Heart right ventricle (tissue), 16 donors: ENCODE results near the gene DGKH. TPM values are rescaled to one million over a fixed set of nuclear protein-coding genes. Genes with fewer than 3 reads are reported as not detected.

Source experiments
- ATAC-seq, 8 donors: fragments of 200-7000 bp; cut with Tn5 transposase; one replicate each; pipeline ENCODE4 v1.9.1; 2020; ENCODE audit warnings: mild to moderate bottlenecking in 8 of 8, moderate library complexity in 8 of 8, moderate number of reproducible peaks in 1 of 8
- DNase-seq, 2 donors: peaks; one replicate each; pipeline ENCODE4 v3.0.0-alpha.2; 2020
- H3K27ac ChIP-seq, 10 donors: fragments of 200-600 bp; sonication (generic) in 2 of 10; one replicate each; pipeline versions ENCODE4 v1.5.0 to v1.8.0; 2020 to 2022; ENCODE audit warnings: mild to moderate bottlenecking in 3 of 10
- H3K27me3 ChIP-seq, 7 donors: fragments of 200-600 bp; one replicate each; pipeline ENCODE4 v1.8.0; 2021 to 2022; ENCODE audit warnings: mild to moderate bottlenecking in 2 of 7
- H3K36me3 ChIP-seq, 9 donors: fragments of 200-600 bp; sonication (generic) in 1 of 9; one replicate each; pipeline versions ENCODE4 v1.5.0 to v1.8.0; 2020 to 2022; ENCODE audit warnings: mild to moderate bottlenecking in 2 of 9
- H3K4me1 ChIP-seq, 9 donors: fragments of 200-600 bp; sonication (generic) in 1 of 9; one replicate each; pipeline versions ENCODE4 v1.5.0 to v1.8.0; 2020 to 2022; ENCODE audit warnings: mild to moderate bottlenecking in 4 of 9
- H3K4me3 ChIP-seq, 10 donors: fragments of 200-600 bp; sonication (generic) in 2 of 10; one replicate each; pipeline versions ENCODE4 v1.5.0 to v1.8.0; 2020 to 2022; ENCODE audit warnings: mild to moderate bottlenecking in 7 of 10, moderate library complexity in 2 of 10
- H3K9me3 ChIP-seq, 11 donors: fragments of 200-600 bp in 10 of 11; sonication (generic) in 2 of 11; one replicate each; pipeline versions ENCODE4 v1.5.0 to v1.8.0; 2013 to 2022; ENCODE audit warnings: mild to moderate bottlenecking in 2 of 11, control low read depth in 1 of 11, moderate library complexity in 1 of 11
- CTCF ChIP-seq, 9 donors: fragments of 200-600 bp; sonication (generic) in 2 of 9; IDR thresholded peaks; one replicate each; pipeline versions ENCODE4 v1.5.0 to v1.8.0; 2021 to 2022; ENCODE audit warnings: antibody characterized with exemption in 9 of 9, mild to moderate bottlenecking in 5 of 9, moderate library complexity in 1 of 9
- WGBS, 2 donors: extraction: QIAGEN DNeasy Blood & Tissue Kit; methylation state at CpG; one replicate each; pipeline ENCODE4 v1.1.7; 2013; ENCODE audit warnings: inconsistent platforms in 1 of 2; 5-methylcytosine and 5-hydroxymethylcytosine counted together
- intact Hi-C, 10 donors: fragments of 100-400 bp; cut with DNase I; formaldehyde crosslinking; loops; one replicate each; pipeline versions ENCODE4 v1.11.1 to v1.14.2; 2022
- polyA plus RNA-seq, 2 donors: library from polyadenylated mRNA; stranded (reverse); fragments of 200-250 nt; gene quantifications; one replicate each; pipeline ENCODE4 v1.2.3, GENCODE V29; 2013
- total RNA-seq, 10 donors: library from RNA; stranded (reverse); fragmentation: NEBNext Ultra II Directional in 3 of 10; extraction: Animal tissue kit (Norgen Biotek cat#: 25700) in 3 of 10; gene quantifications; one replicate each; pipeline versions ENCODE4 v1.2.1 to v1.2.4, GENCODE V29; 2021 to 2023
- donor health status: Arrhythmogenic right ventricular cardiomyopathy.
- donor health status: ischemic (EF 13 %, LVEDD 7.1; RV severe dilation, severe dysfunction).
- donor health status: healthy with polysubstance abuse.
- donor health status: DM: no; HTN: yes; CAD: no.
- donor health status: DM: no; HTN: no; CAD: no.
- donor health status: ischemic (EF 25% LVEDD 6.9; RV normal size, moderate dysfunction).
- donor health status: ischemic (EF 25% LVEDD 5.7; RV mildly dilated, moderate dysfunction).
- donor health status: healthy.
- donor health status: DM: yes; HTN: yes; CAD: no.
- donor health status: Ischemic cardiomyopathy.
- donor health status: ischemic (EF 35%, LVEDD 5.7; RV mildly dilated, moderate dysfunction).
- donor health status: nonischemic (EF 11% LVEDD 7.7; RV severe dilation, severe dysfunction).
- donor health status: DM: yes; HTN: yes; CAD: no.
- donor health status: PGD.
- donor health status: ischemic (EF 29% LVEDD 5.4; RV normal size, mild dysfunction).
- donor health status: nonischemic (EF 23%, LVEDD 6.1; RV moderate dilation, normal function).

Gene DGKH
- total and polyA plus RNA-seq, 12 donors: 1.2 to 11.0 (median 7.2) TPM

- 76 to 79% methylated on average over 8 of the region's 8 CpGs for WGBS, 2 donors
- H3K27ac ChIP-seq: no peak overlapping the region
- no peak for TF ChIP-seq CTCF (IDR thresholded peaks at IDR 0.05)
- H3K27me3 ChIP-seq: no peaks in the 10 kb centered on the region
- H3K9me3 ChIP-seq: no peaks in the 10 kb centered on the region
- no peak overlapping the region for H3K4me3 ChIP-seq
- no peaks in the 10 kb centered on the region for H3K4me1 ChIP-seq
- intact Hi-C loops: no loop called here
- DNase-seq: no peak
- ATAC-seq: no peak
- peaks cover 0 to 79% (median 6%) of the 10 kb centered on the region in 9 donors for H3K36me3 ChIP-seq
Measured at GRCh38 chr13:42174344-42175162, 126.1 kb downstream of the DGKH start.

GRCh38 chr13:42176294-42176693 is 127.8 kb downstream of the DGKH start:
- intact Hi-C loops: no loop called here
- H3K4me1 ChIP-seq: no peaks in the 10 kb centered on the region
- no peak overlapping the region for H3K4me3 ChIP-seq
- TF ChIP-seq CTCF (IDR thresholded peaks at IDR 0.05): no peak
- ATAC-seq (no peak), DNase-seq (no peak)
- no peaks in the 10 kb centered on the region for H3K9me3 ChIP-seq
- H3K36me3 ChIP-seq: peaks cover 0 to 76% (median 6%) of the 10 kb centered on the region in 9 donors
- no peak overlapping the region for H3K27ac ChIP-seq
- H3K27me3 ChIP-seq: no peaks in the 10 kb centered on the region

GRCh38 chr13:42177189-42177588 is 128.7 kb downstream of the DGKH start:
- WGBS, 2 donors: 32 to 59% methylated on average over 1 of the region's 1 CpG
- no peak for TF ChIP-seq CTCF (IDR thresholded peaks at IDR 0.05)
- Histone ChIP-seq H3K4me1 (no peaks in the 10 kb centered on the region), H3K4me3 (no peak overlapping the region), H3K36me3 (peaks cover 0 to 80% (median 6%) of the 10 kb centered on the region in 9 donors), H3K27me3 (no peaks in the 10 kb centered on the region), H3K27ac (no peak overlapping the region), H3K9me3 (no peaks in the 10 kb centered on the region)
- no peak for ATAC-seq
- intact Hi-C loops: no loop called here
- no peak for DNase-seq

GRCh38 chr13:42181381-42181953 is 133.0 kb downstream of the DGKH start:
- H3K27ac ChIP-seq: no peak overlapping the region

More at GRCh38 chr13:42181381-42181953, 133.0 kb downstream of the DGKH start:
- intact Hi-C loops: no loop called here
- peaks cover 0 to 64% (median 0%) of the 10 kb centered on the region in 9 donors for H3K36me3 ChIP-seq
- peak in 1 of 2 donors; percentile 9 for DNase-seq
- H3K4me1 ChIP-seq: no peaks in the 10 kb centered on the region
- 68 to 75% methylated on average over 2 of the region's 2 CpGs for WGBS, 2 donors
- H3K4me3 ChIP-seq: no peak overlapping the region
- TF ChIP-seq CTCF (IDR thresholded peaks at IDR 0.05): no peak
- no peaks in the 10 kb centered on the region for H3K9me3 ChIP-seq
- no peaks in the 10 kb centered on the region for H3K27me3 ChIP-seq
- peak in 3 of 8 donors; percentile 26 to 85 (median 34) for ATAC-seq
